Small intestine (tissue), 7 donors: ENCODE measurements around the gene ATAD2B. TPM values are rescaled to one million over a fixed set of nuclear protein-coding genes. Genes with fewer than 3 reads are reported as not detected.

ENCODE experiments used
- DNase-seq, 2 donors: peaks; one replicate each; pipeline versions ENCODE4 v3.0.0 to v3.0.0-alpha.2; 2013
- FAIRE-seq: peaks from 2 replicates; lab custom pipeline; 2012; peaks lifted over from hg19 to GRCh38; lab: Jason Lieb, UNC
- H3K27ac ChIP-seq, 3 donors: one replicate each; pipeline ENCODE4 v1.5.1; 2013; ENCODE audit warnings: low read length in 2 of 3, mild to moderate bottlenecking in 2 of 3, control low read depth in 1 of 3, inconsistent platforms in 1 of 3, low read depth in 1 of 3, moderate library complexity in 1 of 3
- H3K27me3 ChIP-seq, 3 donors: one replicate each; pipeline ENCODE4 v1.6.1; 2013; ENCODE audit warnings: low read length in 3 of 3, inconsistent platforms in 1 of 3; ENCODE audit not compliant: control insufficient read depth in 3 of 3, insufficient read depth in 3 of 3
- H3K36me3 ChIP-seq, 3 donors: one replicate each; pipeline ENCODE4 v1.6.1; 2013; ENCODE audit warnings: low read length in 3 of 3, inconsistent platforms in 1 of 3, low read depth in 1 of 3, mild to moderate bottlenecking in 1 of 3, moderate library complexity in 1 of 3; ENCODE audit not compliant: control insufficient read depth in 3 of 3, insufficient read depth in 2 of 3
- H3K4me1 ChIP-seq, 3 donors: one replicate each; pipeline ENCODE4 v1.6.1; 2013; ENCODE audit warnings: low read length in 2 of 3, inconsistent platforms in 1 of 3, low read depth in 1 of 3, mild to moderate bottlenecking in 1 of 3, moderate library complexity in 1 of 3; ENCODE audit not compliant: control insufficient read depth in 3 of 3, insufficient read depth in 2 of 3
- H3K4me3 ChIP-seq, 3 donors: one replicate each; pipeline ENCODE4 v1.5.1; 2013; ENCODE audit warnings: low read length in 3 of 3, control low read depth in 1 of 3, inconsistent platforms in 1 of 3, low read depth in 1 of 3, mild to moderate bottlenecking in 1 of 3, moderate library complexity in 1 of 3
- H3K9me3 ChIP-seq, 2 donors: one replicate each; pipeline ENCODE4 v1.6.1; 2013; ENCODE audit warnings: low read depth in 1 of 2, low read length in 1 of 2; ENCODE audit not compliant: control insufficient read depth in 2 of 2, insufficient read depth in 1 of 2
- WGBS, 3 donors: extraction: QIAGEN DNeasy Blood & Tissue Kit; methylation state at CpG; one replicate each; pipeline ENCODE4 v1.1.7; 2013; 5-methylcytosine and 5-hydroxymethylcytosine counted together
- polyA plus RNA-seq, 4 donors: library from polyadenylated mRNA; stranded (reverse) in 3 of 4; unstranded in 1 of 4; fragments of 200-250 nt in 3 of 4; fragments of 120-200 nt in 1 of 4; gene quantifications; one replicate each; pipeline versions ENCODE4 v1.2.1 to v1.2.3, GENCODE V29; 2013
- donor health status: healthy with polysubstance abuse.
- donor health status: control.
- donor health status: control.
- donor health status: Bipolar disorder and iron deficiency.
- donor health status: healthy.

Gene ATAD2B
- polyA plus RNA-seq, 4 donors, result 4.0 to 12.3 (median 6.9) TPM

- Histone ChIP-seq H3K9me3 (no peaks in the 10 kb centered on the region), H3K27me3 (no peaks in the 10 kb centered on the region), H3K27ac (no peak overlapping the region), H3K4me3 (peak overlapping the region in 2 of 3 donors; percentile 92 to 98), H3K4me1 (peaks cover 2 to 10% (median 4%) of the 10 kb centered on the region in 3 donors), H3K36me3 (peaks cover 0 to 5% (median 0%) of the 10 kb centered on the region in 3 donors)
- WGBS, 3 donors, result 15 to 27% (median 21%) methylated on average over 7 of the region's 7 CpGs
- FAIRE-seq, result no peak
- no peak for DNase-seq
Observed at GRCh38 chr2:23924589-23925359, 2.1 kb downstream of the ATAD2B start.

- no peak overlapping the region for H3K4me3 ChIP-seq
- H3K27me3 ChIP-seq, result no peaks in the 10 kb centered on the region
- H3K4me1 ChIP-seq, result peaks cover 0 to 7% (median 0%) of the 10 kb centered on the region in 3 donors
- DNase-seq (no peak), FAIRE-seq (no peak)
- H3K36me3 ChIP-seq, result peaks cover 0 to 5% (median 0%) of the 10 kb centered on the region in 3 donors
- 87 to 93% (median 88%) methylated on average over 8 of the region's 8 CpGs for WGBS, 3 donors
- no peak overlapping the region for H3K27ac ChIP-seq
- no peaks in the 10 kb centered on the region for H3K9me3 ChIP-seq
Observed at GRCh38 chr2:23918837-23919489, 8.0 kb downstream of the ATAD2B start.

GRCh38 chr2:23916727-23917405 lies 10.1 kb downstream of the ATAD2B start:
- no peaks in the 10 kb centered on the region for H3K27me3 ChIP-seq
- WGBS, 3 donors, result 78 to 90% (median 83%) methylated on average over 3 of the region's 3 CpGs
- H3K9me3 ChIP-seq, result no peaks in the 10 kb centered on the region
- H3K27ac ChIP-seq, result no peak overlapping the region
- peak in 1 of 2 donors; percentile 7 for DNase-seq
- H3K36me3 ChIP-seq, result peaks cover 0 to 10% (median 0%) of the 10 kb centered on the region in 3 donors
- no peak for FAIRE-seq
- H3K4me3 ChIP-seq, result no peak overlapping the region
- peaks cover 0 to 10% (median 0%) of the 10 kb centered on the region in 3 donors for H3K4me1 ChIP-seq

GRCh38 chr2:23915327-23915726 lies 11.6 kb downstream of the ATAD2B start:
- no peak overlapping the region for H3K27ac ChIP-seq
- WGBS, 3 donors, result 85 to 89% (median 87%) methylated on average over 4 to 7 of the region's 7 CpGs
- peaks cover 0 to 10% (median 0%) of the 10 kb centered on the region in 3 donors for H3K4me1 ChIP-seq

GRCh38 chr2:23912054-23912453 lies 14.9 kb downstream of the ATAD2B start:
- H3K9me3 ChIP-seq, result no peaks in the 10 kb centered on the region
- FAIRE-seq (no peak), DNase-seq (no peak)
- peaks cover 0 to 6% (median 0%) of the 10 kb centered on the region in 3 donors for H3K4me1 ChIP-seq
- no peak overlapping the region for H3K4me3 ChIP-seq
- H3K27ac ChIP-seq, result no peak overlapping the region
- H3K36me3 ChIP-seq, result peaks cover 0 to 5% (median 0%) of the 10 kb centered on the region in 3 donors
- no peaks in the 10 kb centered on the region for H3K27me3 ChIP-seq
- WGBS, 3 donors, result 59 to 77% (median 75%) methylated on average over 3 of the region's 3 CpGs

More at GRCh38 chr2:23915327-23915726, 11.6 kb downstream of the ATAD2B start:
- H3K36me3 ChIP-seq, result peaks cover 0 to 10% (median 0%) of the 10 kb centered on the region in 3 donors
- H3K9me3 ChIP-seq, result no peaks in the 10 kb centered on the region
- DNase-seq (no peak), FAIRE-seq (no peak)
- no peak overlapping the region for H3K4me3 ChIP-seq
- no peaks in the 10 kb centered on the region for H3K27me3 ChIP-seq

GRCh38 chr2:23905155-23905554 lies 21.8 kb downstream of the ATAD2B start:
- no peak for FAIRE-seq
- no peak for DNase-seq
- WGBS, 3 donors, result 71 to 84% (median 76%) methylated on average over 2 of the region's 2 CpGs
- Histone ChIP-seq H3K9me3 (no peaks in the 10 kb centered on the region), H3K4me1 (peaks cover 0 to 11% (median 3%) of the 10 kb centered on the region in 3 donors), H3K4me3 (no peak overlapping the region), H3K27ac (peak overlapping the region in 1 of 3 donors; percentile 39), H3K27me3 (no peaks in the 10 kb centered on the region), H3K36me3 (no peaks in the 10 kb centered on the region)

GRCh38 chr2:23904692-23905091 lies 22.2 kb downstream of the ATAD2B start:
- no peak overlapping the region for H3K4me3 ChIP-seq
- WGBS, 3 donors, result 66 to 98% (median 95%) methylated on average over 2 of the region's 2 CpGs
- FAIRE-seq, result no peak
- no peaks in the 10 kb centered on the region for H3K27me3 ChIP-seq
- DNase-seq, result no peak
- peaks cover 0 to 11% (median 3%) of the 10 kb centered on the region in 3 donors for H3K4me1 ChIP-seq
- no peak overlapping the region for H3K27ac ChIP-seq
- no peaks in the 10 kb centered on the region for H3K36me3 ChIP-seq
- H3K9me3 ChIP-seq, result no peaks in the 10 kb centered on the region

- H3K27ac ChIP-seq, result no peak overlapping the region
- DNase-seq, result no peak
- no peaks in the 10 kb centered on the region for H3K36me3 ChIP-seq
- no peaks in the 10 kb centered on the region for H3K27me3 ChIP-seq
- peaks cover 0 to 11% (median 3%) of the 10 kb centered on the region in 3 donors for H3K4me1 ChIP-seq
- no peak overlapping the region for H3K4me3 ChIP-seq
- FAIRE-seq, result no peak
- H3K9me3 ChIP-seq, result no peaks in the 10 kb centered on the region
- 45 to 76% (median 51%) methylated on average over 1 of the region's 1 CpG for WGBS, 3 donors
Observed at GRCh38 chr2:23904215-23904614, 22.7 kb downstream of the ATAD2B start.
